ENCODE data around the gene ARPC5.
A peak's percentile ranks its signal among the peaks of the same experiment; 100 is the strongest.
"Not testable (repeated sequence)": the region's sequence is repeated elsewhere in the genome, so short reads cannot be mapped to it uniquely, and the experiment has no call there.

The ARPC5 gene

DNA sequence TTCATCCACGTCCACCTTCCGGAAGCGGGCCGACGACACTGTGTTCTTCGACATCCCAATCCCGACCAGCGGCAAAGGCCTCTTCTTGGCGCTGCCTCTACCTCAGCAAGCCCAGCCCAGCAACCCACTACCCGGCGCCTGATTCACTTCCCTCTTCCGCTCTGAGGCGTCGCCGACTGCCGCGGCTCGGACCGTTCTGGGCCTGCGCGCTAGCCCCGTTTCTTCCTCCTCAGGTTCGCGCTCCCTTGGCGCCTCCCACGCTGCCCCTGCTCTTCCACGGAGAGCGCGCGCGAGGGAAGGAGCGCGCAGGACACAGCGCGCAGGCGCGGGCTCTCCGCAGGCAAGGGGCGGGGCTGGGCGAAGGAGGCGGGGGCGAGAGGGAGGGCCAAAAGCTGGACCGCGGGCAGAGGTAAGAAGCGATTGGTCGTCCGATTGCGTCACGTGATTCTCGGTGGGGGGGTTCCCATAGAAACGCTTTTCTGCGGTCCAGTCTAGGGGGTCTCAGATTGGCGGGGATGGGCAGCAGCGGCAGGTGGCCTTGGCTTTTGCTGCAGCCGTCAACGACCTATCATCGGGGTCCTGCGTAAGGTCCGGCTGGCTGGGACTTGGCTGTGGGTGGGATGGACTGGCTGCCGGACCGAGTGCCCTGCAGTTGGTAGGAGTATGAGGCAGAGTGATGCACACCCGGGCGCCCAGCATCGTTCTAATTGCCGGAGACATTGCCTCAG is at the start of gene ARPC5:
ARPC5 (minus strand) TSS at position 178 of the 728 bp plus-strand sequence; CDS start at position 54, 124 bp downstream.
- H3K4me3 ChIP-seq (ENCODE audit: low read length) = peak within 1 kb of the TSS; percentile 86
- DNase-seq (ENCODE audit: low read depth) = peak; percentile 83
- TF ChIP-seq, protein P1, sequence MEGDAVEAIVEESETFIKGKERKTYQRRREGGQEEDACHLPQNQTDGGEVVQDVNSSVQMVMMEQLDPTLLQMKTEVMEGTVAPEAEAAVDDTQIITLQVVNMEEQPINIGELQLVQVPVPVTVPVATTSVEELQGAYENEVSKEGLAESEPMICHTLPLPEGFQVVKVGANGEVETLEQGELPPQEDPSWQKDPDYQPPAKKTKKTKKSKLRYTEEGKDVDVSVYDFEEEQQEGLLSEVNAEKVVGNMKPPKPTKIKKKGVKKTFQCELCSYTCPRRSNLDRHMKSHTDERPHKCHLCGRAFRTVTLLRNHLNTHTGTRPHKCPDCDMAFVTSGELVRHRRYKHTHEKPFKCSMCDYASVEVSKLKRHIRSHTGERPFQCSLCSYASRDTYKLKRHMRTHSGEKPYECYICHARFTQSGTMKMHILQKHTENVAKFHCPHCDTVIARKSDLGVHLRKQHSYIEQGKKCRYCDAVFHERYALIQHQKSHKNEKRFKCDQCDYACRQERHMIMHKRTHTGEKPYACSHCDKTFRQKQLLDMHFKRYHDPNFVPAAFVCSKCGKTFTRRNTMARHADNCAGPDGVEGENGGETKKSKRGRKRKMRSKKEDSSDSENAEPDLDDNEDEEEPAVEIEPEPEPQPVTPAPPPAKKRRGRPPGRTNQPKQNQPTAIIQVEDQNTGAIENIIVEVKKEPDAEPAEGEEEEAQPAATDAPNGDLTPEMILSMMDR (conservative IDR thresholded peaks at IDR 0.05; ENCODE audit: low read depth, low read length) = no peak

DNA sequence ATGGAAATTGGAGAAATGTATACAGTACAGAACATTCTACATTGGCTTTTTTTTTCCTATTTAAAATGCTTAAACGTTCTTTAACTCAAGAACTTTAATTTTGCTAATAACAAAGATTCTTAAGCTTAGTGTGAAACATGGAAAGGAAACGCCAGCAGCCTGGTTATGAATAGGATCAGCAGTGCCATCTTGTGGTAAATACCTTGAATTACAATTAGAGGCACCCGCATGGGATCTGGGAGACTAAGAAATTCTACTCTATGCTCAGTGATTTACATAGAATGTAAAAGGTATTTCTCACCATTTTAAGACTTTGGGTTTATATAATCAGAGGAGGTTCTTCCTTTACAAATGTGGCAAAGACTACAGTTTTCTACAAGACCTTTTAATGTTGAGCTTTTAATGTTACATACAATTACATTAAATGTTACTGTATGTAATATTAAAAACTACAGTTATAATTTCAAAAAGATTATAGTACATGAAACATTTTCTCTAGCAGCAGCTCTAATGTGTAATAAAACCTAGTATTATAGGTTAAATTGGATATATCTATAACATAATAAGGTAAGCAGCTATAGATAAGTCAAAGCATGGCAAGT is 49.6 kb upstream of the ARPC5 start:
- TF ChIP-seq, protein P1 (conservative IDR thresholded peaks at IDR 0.05; ENCODE audit: low read depth, low read length) = peak; percentile 72
- no peak overlapping the region for H3K4me3 ChIP-seq (ENCODE audit: low read length)
- no peak for DNase-seq (ENCODE audit: low read depth)

DNA sequence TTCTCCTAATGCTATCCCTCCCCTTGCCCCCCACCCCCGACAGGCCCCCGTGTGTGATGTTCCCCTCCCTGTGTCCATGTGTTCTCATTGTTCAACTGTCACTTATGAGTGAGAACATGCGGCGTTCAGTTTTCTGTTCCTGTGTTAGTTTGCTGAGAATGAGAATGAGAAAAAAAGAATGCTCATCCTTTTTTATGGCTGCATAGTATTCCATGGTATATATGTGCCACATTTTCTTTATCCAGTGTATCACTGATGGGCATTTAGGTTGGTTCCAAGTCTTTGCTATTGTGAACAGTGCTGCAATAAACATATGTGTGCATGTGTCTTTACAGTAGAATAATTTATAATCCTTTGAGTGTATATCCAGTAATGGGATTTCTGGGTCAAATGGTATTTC is 43.8 kb upstream of the ARPC5 start:
- H3K4me3 ChIP-seq (ENCODE audit: low read length); DNase-seq (ENCODE audit: low read depth): not testable (repeated sequence)

DNA sequence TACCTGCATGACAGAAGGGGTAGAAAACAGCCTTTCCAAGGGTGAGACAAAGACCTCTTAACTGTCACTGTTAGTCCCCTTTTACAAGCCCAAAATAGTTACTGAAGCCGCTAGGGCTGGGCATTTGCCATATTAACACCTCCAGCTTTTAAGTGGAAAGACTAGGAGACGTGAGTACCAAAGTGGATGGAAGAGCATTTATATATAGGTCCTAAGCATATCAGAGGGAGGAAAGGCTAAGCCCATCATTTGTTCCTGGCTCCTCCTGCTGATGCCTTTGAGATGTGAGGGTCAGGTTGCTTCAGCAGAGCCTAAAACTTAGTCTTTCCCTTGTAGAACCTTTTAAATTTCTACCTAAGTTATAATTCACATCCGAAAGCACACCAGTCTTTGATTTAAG is 43.2 kb upstream of the ARPC5 start:
- no peak for DNase-seq (ENCODE audit: low read depth)
- H3K4me3 ChIP-seq (ENCODE audit: low read length) = no peak overlapping the region
- TF ChIP-seq, protein P1 (conservative IDR thresholded peaks at IDR 0.05; ENCODE audit: low read depth, low read length) = no peak

DNA sequence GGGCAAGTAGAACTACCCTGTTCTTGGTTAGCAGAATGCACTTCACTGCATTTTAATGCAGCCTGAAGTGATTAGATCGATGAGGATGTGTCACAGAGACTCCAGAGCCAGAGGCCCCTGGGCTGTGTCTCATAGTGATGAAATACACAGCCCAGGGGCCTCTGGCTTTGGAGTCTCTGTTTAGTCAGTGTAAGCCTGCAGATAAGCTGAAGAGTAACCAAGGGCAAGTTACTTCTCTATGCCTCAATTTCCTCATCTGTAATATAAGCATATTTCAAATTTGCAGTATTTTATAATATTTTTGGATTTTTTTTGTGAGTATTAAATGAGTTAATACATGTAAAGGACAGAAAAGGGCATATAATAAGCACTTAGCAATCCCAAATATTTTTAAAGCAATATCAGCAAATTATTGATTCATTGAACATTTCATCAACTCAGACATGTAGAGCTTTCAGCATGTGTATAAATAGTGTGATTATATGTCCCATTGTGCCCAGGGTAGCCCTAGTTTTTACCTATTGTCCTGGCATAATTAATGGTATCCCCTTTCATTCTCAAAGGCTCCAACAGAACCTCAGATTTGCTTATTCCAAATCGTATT is 41.1 kb upstream of the ARPC5 start:
- TF ChIP-seq, protein P1 (conservative IDR thresholded peaks at IDR 0.05; ENCODE audit: low read depth, low read length) = no peak
- no peak for DNase-seq (ENCODE audit: low read depth)
- H3K4me3 ChIP-seq (ENCODE audit: low read length) = no peak overlapping the region

DNA sequence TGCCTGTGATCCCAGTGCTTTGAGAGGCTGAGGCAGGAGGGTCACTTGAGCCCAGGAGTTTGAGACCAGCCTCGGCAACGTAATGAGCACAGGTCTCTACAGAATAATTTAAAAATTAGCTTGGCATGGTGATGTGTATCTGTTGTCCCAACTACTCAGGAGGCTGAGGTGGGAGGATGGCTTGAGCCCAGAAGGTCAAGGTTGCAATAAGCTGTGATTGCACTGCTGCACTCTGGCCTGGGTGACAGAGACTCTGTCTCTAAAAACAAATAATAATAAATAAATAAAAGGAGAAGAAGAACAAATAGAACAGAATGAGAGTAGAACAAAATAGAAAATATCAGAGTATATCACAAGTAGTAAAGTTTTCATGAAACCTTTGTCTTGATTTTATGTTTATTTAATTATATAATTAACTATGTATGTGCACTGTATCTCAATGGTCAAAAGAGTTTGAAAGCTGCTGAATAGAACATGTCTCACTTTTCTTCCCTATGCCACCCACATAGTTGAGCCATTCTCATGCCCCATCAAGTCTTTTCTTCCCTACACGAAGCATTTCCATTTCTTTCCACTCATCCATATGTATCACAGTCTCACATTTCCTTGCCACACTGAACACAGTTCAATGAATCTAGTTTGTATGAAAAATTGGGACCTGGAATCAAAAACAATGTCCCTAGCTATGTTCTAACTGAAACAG is 40.5 kb upstream of the ARPC5 start:
- no peak for DNase-seq (ENCODE audit: low read depth)
- no peak overlapping the region for H3K4me3 ChIP-seq (ENCODE audit: low read length)
- TF ChIP-seq, protein P1 (conservative IDR thresholded peaks at IDR 0.05; ENCODE audit: low read depth, low read length) = no peak

DNA sequence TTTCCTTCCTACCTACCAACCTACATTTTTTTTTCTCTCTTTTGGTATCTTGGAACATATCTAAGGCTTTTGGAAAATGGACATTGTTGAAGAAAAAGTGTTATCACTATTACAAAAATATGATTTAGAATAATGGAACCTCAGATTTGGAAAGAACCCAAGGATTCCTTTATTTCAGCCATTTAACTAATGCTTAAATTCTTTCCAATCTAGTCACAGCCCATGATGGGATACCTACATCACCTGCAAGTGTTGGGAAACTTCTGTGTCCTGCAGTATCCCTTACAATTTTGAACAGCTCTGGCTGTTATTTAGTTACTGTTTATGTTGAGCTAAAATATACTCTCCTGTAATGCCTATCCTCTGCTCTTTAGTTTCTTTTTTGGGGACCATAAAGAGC is 39.8 kb upstream of the ARPC5 start:
- no peak overlapping the region for H3K4me3 ChIP-seq (ENCODE audit: low read length)
- no peak for DNase-seq (ENCODE audit: low read depth)
- TF ChIP-seq, protein P1 (conservative IDR thresholded peaks at IDR 0.05; ENCODE audit: low read depth, low read length) = no peak
